Osteoblast (primary cell): Measurements from ENCODE around the gene CHD9. TPM values are rescaled to one million over a fixed set of nuclear protein-coding genes. Genes with fewer than 3 reads are reported as not detected.

Source experiments
- DNase-seq: peaks from one replicate; pipeline ENCODE4 v3.0.0; 2011; ENCODE audit warnings: low spot score, mixed read lengths; ENCODE audit not compliant: insufficient read length; ENCODE audit errors: missing footprints
- H2AFZ ChIP-seq: 2 replicates; pipeline ENCODE4 v1.6.0; 2011; ENCODE audit warnings: mild to moderate bottlenecking, low read length
- H3K27ac ChIP-seq: 2 replicates; pipeline ENCODE4 v1.5.1; 2011; ENCODE audit warnings: mild to moderate bottlenecking, low read depth, low read length, moderate library complexity
- H3K27me3 ChIP-seq: 2 replicates; pipeline ENCODE4 v1.6.0; 2012; ENCODE audit warnings: mild to moderate bottlenecking, control low read depth, inconsistent platforms, low read length, moderate library complexity; ENCODE audit not compliant: insufficient read depth
- H3K36me3 ChIP-seq: 2 replicates; pipeline ENCODE4 v1.5.1; 2011; ENCODE audit warnings: mild to moderate bottlenecking, low read length, control low read depth, moderate library complexity; ENCODE audit not compliant: insufficient read depth
- H3K4me1 ChIP-seq: 2 replicates; pipeline ENCODE4 v1.5.1; 2011; ENCODE audit warnings: mild to moderate bottlenecking, low read length, control low read depth, moderate library complexity; ENCODE audit not compliant: insufficient read depth
- H3K4me2 ChIP-seq: 2 replicates; pipeline ENCODE4 v1.6.0; 2011; ENCODE audit warnings: mild to moderate bottlenecking, low read length; ENCODE audit not compliant: insufficient read depth
- H3K4me3 ChIP-seq: fragments of 200-600 bp; sonication (generic); 3 replicates; pipeline ENCODE4 v1.5.1; 2012; ENCODE audit warnings: mild to moderate bottlenecking, low read length, inconsistent platforms; ENCODE audit not compliant: insufficient read depth
- H3K79me2 ChIP-seq: 2 replicates; pipeline ENCODE4 v1.6.0; 2012; ENCODE audit warnings: mild to moderate bottlenecking, low read length, control low read depth, inconsistent platforms; ENCODE audit not compliant: insufficient read depth
- H3K9me3 ChIP-seq: 2 replicates; pipeline ENCODE4 v1.5.1; 2011; ENCODE audit warnings: low read depth, low read length, control low read depth
- H4K20me1 ChIP-seq: 2 replicates; pipeline ENCODE4 v1.6.0; 2012; ENCODE audit warnings: mild to moderate bottlenecking, low read length, control low read depth; ENCODE audit not compliant: insufficient read depth
- CTCF ChIP-seq: IDR thresholded peaks from 2 replicates; pipeline ENCODE4 v1.5.1; 2011; ENCODE audit warnings: mild to moderate bottlenecking, low read depth, low read length, moderate library complexity; ENCODE audit errors: extremely low read depth
- total RNA-seq: library from RNA; depleted of rRNA; stranded (reverse); fragments of >200 nt; gene quantifications from 2 replicates; pipeline ENCODE4 v1.2.3, GENCODE V29; 2012

Gene CHD9
- 80.4 and 83.6 TPM in 2 replicates for total RNA-seq

GRCh38 chr16:53054670-53055485, at the start of gene CHD9:
CHD9 (plus strand) TSS chr16:53054991; CDS start chr16:53156090, 101,099 bp downstream.
- peaks cover 27% of the 10 kb centered on the region for H3K79me2 ChIP-seq
- H3K9me3 ChIP-seq, result no peaks in the 10 kb centered on the region
- peak within 1 kb of the TSS; percentile 83 for H2AFZ ChIP-seq
- peak; percentile 92 for TF ChIP-seq CTCF
- peak within 1 kb of the TSS; percentile 91 for H3K4me3 ChIP-seq
- peak within 1 kb of the TSS; percentile 80 for H3K4me2 ChIP-seq
- H3K36me3 ChIP-seq, result no peaks in the 10 kb centered on the region
- peak; percentile 96 for DNase-seq
- H3K27ac ChIP-seq, result peak within 1 kb of the TSS; percentile 84
- H3K27me3 ChIP-seq, result no peaks in the 10 kb centered on the region
- no peaks in the 10 kb centered on the region for H4K20me1 ChIP-seq
- peaks cover 31% of the 10 kb centered on the region for H3K4me1 ChIP-seq

- no peaks in the 10 kb centered on the region for H3K36me3 ChIP-seq
- no peak for TF ChIP-seq CTCF
- no peaks in the 10 kb centered on the region for H3K4me1 ChIP-seq
- no peaks in the 10 kb centered on the region for H3K9me3 ChIP-seq
- no peak overlapping the region for H3K4me2 ChIP-seq
- no peaks in the 10 kb centered on the region for H4K20me1 ChIP-seq
- H2AFZ ChIP-seq, result no peak overlapping the region
- no peak overlapping the region for H3K27ac ChIP-seq
- H3K27me3 ChIP-seq, result no peaks in the 10 kb centered on the region
- no peak for DNase-seq
- H3K4me3 ChIP-seq, result no peak overlapping the region
- H3K79me2 ChIP-seq, result no peaks in the 10 kb centered on the region
Measured at GRCh38 chr16:53007095-53007494, 47.7 kb upstream of the CHD9 start.

- no peak overlapping the region for H3K27ac ChIP-seq
- no peaks in the 10 kb centered on the region for H3K4me1 ChIP-seq
- no peaks in the 10 kb centered on the region for H3K27me3 ChIP-seq
- H3K36me3 ChIP-seq, result no peaks in the 10 kb centered on the region
- H2AFZ ChIP-seq, result no peak overlapping the region
- H3K4me3 ChIP-seq, result no peak overlapping the region
- DNase-seq, result no peak
- H3K79me2 ChIP-seq, result no peaks in the 10 kb centered on the region
- no peak for TF ChIP-seq CTCF
- H3K9me3 ChIP-seq, result no peaks in the 10 kb centered on the region
- no peaks in the 10 kb centered on the region for H4K20me1 ChIP-seq
- no peak overlapping the region for H3K4me2 ChIP-seq
Measured at GRCh38 chr16:53014287-53014686, 40.5 kb upstream of the CHD9 start.

GRCh38 chr16:53018834-53019416, 35.9 kb upstream of the CHD9 start:
- no peaks in the 10 kb centered on the region for H3K36me3 ChIP-seq
- H3K4me3 ChIP-seq, result no peak overlapping the region
- H3K27ac ChIP-seq, result no peak overlapping the region
- TF ChIP-seq CTCF, result no peak
- no peak for DNase-seq
- H3K27me3 ChIP-seq, result no peaks in the 10 kb centered on the region
- no peak overlapping the region for H2AFZ ChIP-seq
- no peaks in the 10 kb centered on the region for H3K79me2 ChIP-seq
- no peaks in the 10 kb centered on the region for H3K4me1 ChIP-seq
- no peaks in the 10 kb centered on the region for H4K20me1 ChIP-seq
- no peak overlapping the region for H3K4me2 ChIP-seq
- H3K9me3 ChIP-seq, result no peaks in the 10 kb centered on the region
